ENCODE results near the gene CRK. TPM values are rescaled to one million over a fixed set of nuclear protein-coding genes. Genes with fewer than 3 reads are reported as not detected.

The CRK gene
- total RNA-seq, 4 donors from 2014 or later, result 59.8 to 102 (median 75.7) TPM

DNA sequence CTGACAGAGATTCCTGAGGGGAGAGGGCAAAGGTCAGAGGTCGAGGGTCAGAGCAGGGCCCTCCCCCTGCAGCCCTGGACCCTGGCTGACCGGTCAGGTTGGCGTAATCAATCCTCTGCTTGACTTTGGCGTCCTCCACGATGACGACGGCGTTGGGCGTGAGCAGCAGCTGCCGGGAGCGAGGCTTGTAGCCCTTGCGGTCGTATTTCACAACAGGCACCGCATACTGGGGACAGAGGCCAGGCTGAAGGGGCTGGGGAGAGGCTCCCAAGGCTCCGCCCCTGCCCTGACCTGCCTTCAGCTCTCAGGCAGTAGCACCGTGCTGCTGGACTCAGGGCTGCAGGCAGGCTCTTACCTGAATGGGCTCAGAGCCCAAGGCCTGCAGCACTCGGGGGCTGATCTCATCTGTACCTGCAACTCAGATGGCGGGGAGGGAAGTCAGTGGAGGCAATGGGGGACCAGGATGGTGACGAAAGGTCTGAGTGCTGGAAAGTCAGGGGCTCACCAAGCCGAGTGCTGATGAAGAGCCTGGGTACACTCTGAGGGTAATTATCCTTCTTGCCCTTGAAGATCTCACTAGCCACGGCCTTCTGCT lies 12.0 kb upstream of the CRK start:
- TF ChIP-seq POLR2AphosphoS5 (IDR thresholded peaks at IDR 0.05) (peak in 1 of 2 donors; percentile 40), CTCF (IDR thresholded peaks at IDR 0.05) (no peak), POLR2A (IDR thresholded peaks at IDR 0.05; ENCODE audit: low read depth) (no peak), EP300 (IDR thresholded peaks at IDR 0.05) (no peak)

GRCh38 chr17:1467258-1467657 lies 11.2 kb upstream of the CRK start:
- DNase-seq (ENCODE audit: extremely low spot score), result no peak
- TF ChIP-seq POLR2AphosphoS5 (IDR thresholded peaks at IDR 0.05) (no peak), POLR2A (IDR thresholded peaks at IDR 0.05; ENCODE audit: low read depth) (no peak), EP300 (IDR thresholded peaks at IDR 0.05) (no peak), CTCF (IDR thresholded peaks at IDR 0.05) (no peak)
- no peak overlapping the region for H3K4me3 ChIP-seq
- no peaks in the 10 kb centered on the region for H3K9me3 ChIP-seq
- no peak overlapping the region for H3K27ac ChIP-seq (replicated peaks in 1 of 4)
- H3K27me3 ChIP-seq, result no peaks in the 10 kb centered on the region
- H3K4me1 ChIP-seq, result peaks cover 0 to 27% (median 19%) of the 10 kb centered on the region in 4 donors
- intact Hi-C loops (cut with DNase I), result no loop called here
- peaks cover 57 to 87% (median 84%) of the 10 kb centered on the region in 4 donors for H3K36me3 ChIP-seq
- 90% methylated on average over 2 of the region's 16 CpGs for WGBS

More for the DNA sequence above, 12.0 kb upstream of the CRK start:
- no peaks in the 10 kb centered on the region for H3K9me3 ChIP-seq
- no peak for DNase-seq (ENCODE audit: extremely low spot score)
- peaks cover 0 to 26% (median 13%) of the 10 kb centered on the region in 4 donors for H3K4me1 ChIP-seq
- 77% methylated on average over 10 of the region's 21 CpGs for WGBS
- H3K27ac ChIP-seq (replicated peaks in 1 of 4), result peak overlapping the region in 2 of 4 donors; percentile 21 to 46
- no peak overlapping the region for H3K4me3 ChIP-seq
- intact Hi-C loops (cut with DNase I), result no loop called here
- H3K36me3 ChIP-seq, result peaks cover 63 to 94% (median 90%) of the 10 kb centered on the region in 4 donors
- no peaks in the 10 kb centered on the region for H3K27me3 ChIP-seq

- H3K4me3 ChIP-seq, result no peak overlapping the region
- 87% methylated on average over 5 of the region's 8 CpGs for WGBS
- H3K9me3 ChIP-seq, result no peaks in the 10 kb centered on the region
- H3K36me3 ChIP-seq, result peaks cover 35 to 65% (median 60%) of the 10 kb centered on the region in 4 donors
- peaks cover 17 to 39% (median 32%) of the 10 kb centered on the region in 4 donors for H3K4me1 ChIP-seq
- H3K27me3 ChIP-seq, result no peaks in the 10 kb centered on the region
- H3K27ac ChIP-seq (replicated peaks in 1 of 4), result no peak overlapping the region
- TF ChIP-seq POLR2A (IDR thresholded peaks at IDR 0.05; ENCODE audit: low read depth) (no peak), EP300 (IDR thresholded peaks at IDR 0.05) (no peak), POLR2AphosphoS5 (IDR thresholded peaks at IDR 0.05) (no peak), CTCF (IDR thresholded peaks at IDR 0.05) (no peak)
- no peak for DNase-seq (ENCODE audit: extremely low spot score)
- intact Hi-C loops (cut with DNase I), result no loop called here
Observed at GRCh38 chr17:1464186-1464585, 8.2 kb upstream of the CRK start.

DNA sequence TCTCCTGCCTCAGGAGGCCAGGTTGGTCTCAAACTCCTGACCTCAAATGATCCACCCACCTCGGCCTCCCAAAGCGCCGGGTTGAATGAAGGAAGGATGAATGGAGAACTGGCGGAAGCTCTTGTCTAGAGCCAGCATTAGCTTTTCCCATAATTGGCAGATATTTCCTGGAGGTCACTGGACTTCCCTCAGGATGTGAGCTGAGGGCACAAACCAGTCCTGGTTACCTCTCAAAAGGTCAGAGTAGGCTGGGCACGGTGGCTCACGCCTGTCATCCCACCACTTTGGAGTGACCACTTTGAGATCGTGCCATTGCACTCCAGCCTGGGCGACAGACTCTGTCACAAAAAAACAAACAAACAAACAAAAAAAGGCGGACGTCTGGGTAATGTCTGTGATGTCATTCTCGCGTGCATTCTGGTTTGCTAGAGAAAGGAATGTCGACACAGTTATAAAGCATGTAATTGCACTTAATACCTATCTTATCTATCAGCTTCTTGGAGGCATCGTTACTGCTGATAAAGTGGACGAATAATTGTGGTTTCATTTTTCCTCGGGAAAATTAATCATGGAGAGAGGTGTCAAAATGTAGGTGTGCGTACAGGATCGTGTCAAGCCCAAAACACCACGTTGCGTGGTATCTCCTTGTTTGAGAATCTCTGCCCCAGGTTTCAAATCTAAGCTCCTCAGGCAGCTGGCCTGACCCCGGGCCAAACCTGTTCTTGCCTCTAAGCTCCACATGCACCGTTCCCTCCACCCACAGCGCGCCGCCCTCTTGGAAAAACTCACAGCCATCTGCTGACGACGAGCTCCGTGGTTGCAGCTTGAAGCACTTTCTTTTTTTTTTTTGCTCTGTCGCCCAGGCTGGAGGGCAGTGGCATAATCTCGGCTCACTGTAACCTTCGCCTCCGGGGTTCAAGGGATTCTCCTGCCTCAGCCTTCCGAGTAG lies 6.4 kb upstream of the CRK start:
- Histone ChIP-seq H3K4me3 (no peak overlapping the region), H3K4me1 (peaks cover 17 to 39% (median 29%) of the 10 kb centered on the region in 4 donors), H3K27me3 (no peaks in the 10 kb centered on the region), H3K9me3 (no peaks in the 10 kb centered on the region), H3K27ac (replicated peaks in 1 of 4) (peak overlapping the region in 1 of 4 donors; percentile 10), H3K36me3 (peaks cover 21 to 48% (median 42%) of the 10 kb centered on the region in 4 donors)
- no peak for DNase-seq (ENCODE audit: extremely low spot score)
- WGBS, result 81% methylated on average over 31 of the region's 33 CpGs
- TF ChIP-seq CTCF (IDR thresholded peaks at IDR 0.05) (no peak), POLR2AphosphoS5 (IDR thresholded peaks at IDR 0.05) (peak in 1 of 2 donors; percentile 24)
- intact Hi-C loops (cut with DNase I), result no loop called here
